ENCODE measurements around the gene SYT17. TPM values are rescaled to one million over a fixed set of nuclear protein-coding genes. Genes with fewer than 3 reads are reported as not detected.

Gene SYT17
- total RNA-seq, 1 experiment from 2014 or later = 10.3 TPM

DNA sequence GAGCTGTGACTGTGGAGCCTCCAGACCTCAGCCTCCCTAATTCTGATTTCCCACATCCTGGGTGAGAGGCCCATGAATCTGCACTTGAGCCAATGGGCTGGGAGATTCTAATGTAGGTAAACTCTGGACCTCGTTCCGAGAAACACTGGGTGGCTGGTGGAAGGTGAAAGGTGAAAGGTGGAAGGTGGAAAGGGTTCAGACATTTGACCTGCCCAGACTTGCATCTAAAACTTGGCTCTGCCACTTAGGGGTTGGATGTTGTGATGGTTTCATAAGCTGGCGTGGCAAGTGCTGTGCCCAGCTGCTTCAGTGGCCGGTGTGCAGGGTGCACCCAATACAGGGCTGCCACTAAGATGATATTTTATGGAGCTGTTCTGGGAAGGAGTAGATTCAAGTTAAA lies 24.8 kb downstream of the SYT17 start (continued):
- TF ChIP-seq ATF3 (IDR thresholded peaks at IDR 0.05) = no peak
- TF ChIP-seq SIN3A (IDR thresholded peaks at IDR 0.05; ENCODE audit: low read depth) = no peak
- TF ChIP-seq EZH2phosphoT487 (IDR thresholded peaks at IDR 0.05; ENCODE audit: borderline replicate concordance) = no peak
- TF ChIP-seq ZNF274 (IDR thresholded peaks at IDR 0.05; ENCODE audit: low read depth, low read length) = no peak
- no peak for TF ChIP-seq TCF7L2 (IDR thresholded peaks at IDR 0.05; ENCODE audit: borderline replicate concordance, extremely low read depth, insufficient read depth, insufficient read length)
- no peak for TF ChIP-seq CTCF (IDR thresholded peaks at IDR 0.05 in 2 of 3, conservative IDR thresholded peaks at IDR 0.05 in 1 of 3; ENCODE audit: borderline replicate concordance in 1 of 3, insufficient read depth in 1 of 3, low read depth in 2 of 3, low read length in 2 of 3)

DNA sequence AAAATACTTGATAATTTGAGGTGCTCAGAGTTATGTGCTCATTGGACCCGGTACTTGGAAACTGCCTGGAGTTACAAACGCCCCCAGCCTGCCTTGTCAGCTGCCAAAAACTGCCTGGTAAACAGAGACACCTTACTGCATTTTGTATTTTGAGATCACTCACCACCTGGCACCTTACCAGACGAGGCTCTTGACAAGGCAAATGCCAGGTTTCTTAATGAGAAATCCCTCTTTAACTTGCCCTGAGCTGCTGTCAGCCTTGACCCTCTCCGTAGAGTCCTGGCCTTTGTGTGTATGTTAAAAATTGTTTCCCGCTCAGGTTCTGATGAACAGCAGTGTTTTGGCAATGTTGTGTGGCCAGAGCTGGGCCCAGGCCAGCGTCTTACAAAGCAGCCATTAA lies 28.8 kb downstream of the SYT17 start:
- Histone ChIP-seq H3K4me3 (replicated peaks in 1 of 2; ENCODE audit: low read depth in 1 of 2, low read length in 2 of 2) (no peak overlapping the region), H3K36me3 (ENCODE audit: control insufficient read depth in 1 of 2, insufficient read depth in 2 of 2, low read length in 2 of 2) (no peaks in the 10 kb centered on the region; a peak in 1 of 4 replicates), H3K79me2 (ENCODE audit: insufficient read depth, low read length) (no peaks in the 10 kb centered on the region), H3K9ac (ENCODE audit: low read length) (no peak overlapping the region), H3K9me2 (ENCODE audit: insufficient read depth) (no peaks in the 10 kb centered on the region), H3K27ac (ENCODE audit: low read depth, low read length) (no peak overlapping the region), H3K4me2 (ENCODE audit: low read length) (no peak overlapping the region), H3K27me3 (ENCODE audit: insufficient read depth, low read length) (no peaks in the 10 kb centered on the region), H2AFZ (ENCODE audit: low read depth, low read length, poor library complexity, severe bottlenecking) (no peak overlapping the region), H4K20me1 (ENCODE audit: insufficient read depth) (no peaks in the 10 kb centered on the region), H3K4me1 (ENCODE audit: control insufficient read depth in 1 of 2, insufficient read depth in 2 of 2, low read length in 2 of 2) (no peaks in the 10 kb centered on the region), H3K9me3 (ENCODE audit: control insufficient read depth in 1 of 2, insufficient read depth in 1 of 2, low read depth in 1 of 2, low read length in 2 of 2) (no peaks in the 10 kb centered on the region)
- DNase-seq (ENCODE audit: low read depth, low spot score) (no peak), ATAC-seq (no peak)
- ChIA-PET POLR2A (no interaction called here), RAD21 (ENCODE audit: low non-redundant PET in 1 of 2, low total read pairs in 2 of 2, uncharacterized antibody in 2 of 2, unreplicated experiment in 2 of 2) (no interaction called here), CTCF (no interaction called here)
- TF ChIP-seq TCF7L2 (IDR thresholded peaks at IDR 0.05; ENCODE audit: borderline replicate concordance, extremely low read depth, insufficient read depth, insufficient read length) (no peak), EGR1 (IDR thresholded peaks at IDR 0.05; ENCODE audit: low read depth) (no peak), EZH2phosphoT487 (IDR thresholded peaks at IDR 0.05; ENCODE audit: borderline replicate concordance) (no peak), SP1 (IDR thresholded peaks at IDR 0.05; ENCODE audit: low read depth) (no peak), SRF (IDR thresholded peaks at IDR 0.05; ENCODE audit: low read depth) (no peak), EZH2 (IDR thresholded peaks at IDR 0.05) (no peak), ZFX (IDR thresholded peaks at IDR 0.05) (no peak), FOSL1 (IDR thresholded peaks at IDR 0.05; ENCODE audit: low read depth) (no peak), ELF1 (IDR thresholded peaks at IDR 0.05; ENCODE audit: borderline replicate concordance, low read depth) (no peak), CBX3 (IDR thresholded peaks at IDR 0.05; ENCODE audit: low read depth) (no peak), CTCF (IDR thresholded peaks at IDR 0.05 in 2 of 3, conservative IDR thresholded peaks at IDR 0.05 in 1 of 3; ENCODE audit: borderline replicate concordance in 1 of 3, insufficient read depth in 1 of 3, low read depth in 2 of 3, low read length in 2 of 3) (no peak), POLR2AphosphoS5 (IDR thresholded peaks at IDR 0.05; ENCODE audit: low read depth, low read length) (no peak), YY1 (IDR thresholded peaks at IDR 0.05; ENCODE audit: extremely low read depth, insufficient replicate concordance, low read depth, low read length) (no peak)
- TF ChIP-seq, protein P1, sequence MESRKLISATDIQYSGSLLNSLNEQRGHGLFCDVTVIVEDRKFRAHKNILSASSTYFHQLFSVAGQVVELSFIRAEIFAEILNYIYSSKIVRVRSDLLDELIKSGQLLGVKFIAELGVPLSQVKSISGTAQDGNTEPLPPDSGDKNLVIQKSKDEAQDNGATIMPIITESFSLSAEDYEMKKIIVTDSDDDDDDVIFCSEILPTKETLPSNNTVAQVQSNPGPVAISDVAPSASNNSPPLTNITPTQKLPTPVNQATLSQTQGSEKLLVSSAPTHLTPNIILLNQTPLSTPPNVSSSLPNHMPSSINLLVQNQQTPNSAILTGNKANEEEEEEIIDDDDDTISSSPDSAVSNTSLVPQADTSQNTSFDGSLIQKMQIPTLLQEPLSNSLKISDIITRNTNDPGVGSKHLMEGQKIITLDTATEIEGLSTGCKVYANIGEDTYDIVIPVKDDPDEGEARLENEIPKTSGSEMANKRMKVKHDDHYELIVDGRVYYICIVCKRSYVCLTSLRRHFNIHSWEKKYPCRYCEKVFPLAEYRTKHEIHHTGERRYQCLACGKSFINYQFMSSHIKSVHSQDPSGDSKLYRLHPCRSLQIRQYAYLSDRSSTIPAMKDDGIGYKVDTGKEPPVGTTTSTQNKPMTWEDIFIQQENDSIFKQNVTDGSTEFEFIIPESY (IDR thresholded peaks at IDR 0.05; ENCODE audit: extremely low read depth, insufficient replicate concordance, low read length) = no peak
- intact Hi-C loops (cut with micrococcal nuclease) = no loop called here
- BruUV-seq (replicated peaks) = no TSS peak
